WTC11 (cell line): ENCODE results near the gene CNGA4. TPM values are rescaled to one million over a fixed set of nuclear protein-coding genes. Genes with fewer than 3 reads are reported as not detected.
"Not testable (repeated sequence)": the region's sequence is repeated elsewhere in the genome, so short reads cannot be mapped to it uniquely, and the experiment has no call there.

Source experiments
- ATAC-seq: fragments of 200-7000 bp; cut with Tn5 transposase; 2 replicates; pipeline ENCODE4 v1.10.0; 2021; ENCODE audit warnings: mild to moderate bottlenecking, moderate library complexity
- CTCF ChIA-PET: fragments of 300-600 bp; sonication (Branson Sonifier 250); formaldehyde crosslinking; loops from one replicate; lab custom pipeline; 2021; ENCODE audit warnings: antibody characterized with exemption; lab: Charles Lee
- POLR2A ChIA-PET: fragments of 350-600 bp; sonication (Branson Sonifier 250); formaldehyde crosslinking; loops from one replicate; lab custom pipeline; 2021; ENCODE audit warnings: antibody characterized with exemption; lab: Charles Lee
- DNase-seq: peaks from one replicate; pipeline ENCODE4 v3.0.0; 2021; ENCODE audit warnings: low spot score
- H3K27ac Mint-ChIP-seq: 2 replicates; pipeline ENCODE4 v1.8.0; 2021; ENCODE audit warnings: mixed read lengths
- H3K27me3 Mint-ChIP-seq: 2 replicates; pipeline ENCODE4 v1.8.0; 2021; ENCODE audit warnings: low read depth, mild to moderate bottlenecking, moderate library complexity, mixed read lengths
- H3K36me3 Mint-ChIP-seq: 2 replicates; pipeline ENCODE4 v1.8.0; 2021; ENCODE audit warnings: mixed read lengths
- H3K4me1 Mint-ChIP-seq: 2 replicates; pipeline ENCODE4 v1.8.0; 2022; ENCODE audit warnings: mixed read lengths
- H3K4me3 Mint-ChIP-seq: 2 replicates; pipeline ENCODE4 v1.8.0; 2021; ENCODE audit warnings: mild to moderate bottlenecking, moderate library complexity, mixed read lengths
- H3K9me3 Mint-ChIP-seq: 2 replicates; pipeline ENCODE4 v1.8.0; 2021; ENCODE audit warnings: mixed read lengths
- ATF1 ChIP-seq: sonication (generic); formaldehyde crosslinking; IDR thresholded peaks from 2 replicates; pipeline ENCODE4 v1.8.1; 2023; ENCODE audit warnings: mild to moderate bottlenecking, moderate library complexity, missing genetic modification reagents
- CDX4 ChIP-seq: fragments of 250-450 bp; sonication (Bioruptor Pico); IDR thresholded peaks from 2 replicates; pipeline ENCODE4 v1.9.0; 2021; ENCODE audit warnings: moderate library complexity, mild to moderate bottlenecking, inconsistent platforms, borderline replicate concordance
- ETV6 ChIP-seq: sonication (generic); formaldehyde crosslinking; IDR thresholded peaks from 2 replicates; pipeline ENCODE4 v1.8.1; 2022; ENCODE audit warnings: mild to moderate bottlenecking, missing genetic modification reagents
- FOXJ3 ChIP-seq: sonication (generic); formaldehyde crosslinking; IDR thresholded peaks from 2 replicates; pipeline ENCODE4 v1.9.0; 2021; ENCODE audit warnings: missing genetic modification reagents, mild to moderate bottlenecking, borderline replicate concordance
- FOXK1 ChIP-seq: sonication (generic); formaldehyde crosslinking; IDR thresholded peaks from 2 replicates; pipeline ENCODE4 v1.8.0; 2022; ENCODE audit warnings: mild to moderate bottlenecking, moderate library complexity, missing genetic modification reagents
- FOXP1 ChIP-seq: sonication (generic); formaldehyde crosslinking; IDR thresholded peaks from 2 replicates; pipeline ENCODE4 v1.8.0; 2022; ENCODE audit warnings: missing genetic modification reagents, mild to moderate bottlenecking, moderate library complexity, borderline replicate concordance
- FOXP4 ChIP-seq: sonication (generic); formaldehyde crosslinking; IDR thresholded peaks from 2 replicates; pipeline ENCODE4 v1.8.0; 2022; ENCODE audit warnings: mild to moderate bottlenecking, missing genetic modification reagents
- MLX ChIP-seq: sonication (generic); formaldehyde crosslinking; IDR thresholded peaks from 2 replicates; pipeline ENCODE4 v1.8.1; 2023; ENCODE audit warnings: mild to moderate bottlenecking, missing genetic modification reagents, moderate library complexity
- NFATC4 ChIP-seq: fragments of 250-450 bp; sonication (Bioruptor Pico); IDR thresholded peaks from 2 replicates; pipeline ENCODE4 v1.9.0; 2021; ENCODE audit warnings: mild to moderate bottlenecking
- NR3C1 ChIP-seq: sonication (generic); formaldehyde crosslinking; conservative IDR thresholded peaks from 2 replicates; pipeline ENCODE4 v1.8.1; 2023; ENCODE audit warnings: low read depth, mild to moderate bottlenecking, missing genetic modification reagents
- PRRX2 ChIP-seq: fragments of 250-450 bp; sonication (Bioruptor Pico); IDR thresholded peaks from 2 replicates; pipeline ENCODE4 v1.8.0; 2021; ENCODE audit warnings: mild to moderate bottlenecking
- SMAD4 ChIP-seq: sonication (generic); formaldehyde crosslinking; IDR thresholded peaks from 2 replicates; pipeline ENCODE4 v1.8.0; 2022; ENCODE audit warnings: mild to moderate bottlenecking, missing genetic modification reagents
- STAT6 ChIP-seq: sonication (generic); formaldehyde crosslinking; conservative IDR thresholded peaks from 2 replicates; pipeline ENCODE4 v1.8.1; 2023; ENCODE audit warnings: mild to moderate bottlenecking, low read depth, missing genetic modification reagents, moderate library complexity
- TEAD4 ChIP-seq: sonication (generic); formaldehyde crosslinking; IDR thresholded peaks from 2 replicates; pipeline ENCODE4 v1.8.0; 2022; ENCODE audit warnings: mild to moderate bottlenecking, missing genetic modification reagents
- ZBTB21 ChIP-seq: sonication (generic); formaldehyde crosslinking; IDR thresholded peaks from 2 replicates; pipeline ENCODE4 v1.8.1; 2023; ENCODE audit warnings: mild to moderate bottlenecking, missing genetic modification reagents, borderline replicate concordance
- ZMAT4 ChIP-seq: fragments of 250-450 bp; sonication (Bioruptor Pico); IDR thresholded peaks from 2 replicates; pipeline ENCODE4 v1.9.0; 2021; ENCODE audit warnings: mild to moderate bottlenecking
- ZNF121 ChIP-seq: sonication (generic); formaldehyde crosslinking; IDR thresholded peaks from 2 replicates; pipeline ENCODE4 v1.8.0; 2023; ENCODE audit warnings: missing genetic modification reagents
- ZNF396 ChIP-seq: fragments of 250-450 bp; sonication (Bioruptor Pico); IDR thresholded peaks from 2 replicates; pipeline ENCODE4 v1.8.0; 2021; ENCODE audit warnings: mild to moderate bottlenecking, moderate library complexity, borderline replicate concordance
- ZNF512 ChIP-seq: sonication (generic); formaldehyde crosslinking; IDR thresholded peaks from 2 replicates; pipeline ENCODE4 v1.8.1; 2022; ENCODE audit warnings: missing genetic modification reagents, borderline replicate concordance
- ZSCAN18 ChIP-seq: fragments of 250-450 bp; sonication (Bioruptor Pico); IDR thresholded peaks from 2 replicates; pipeline ENCODE4 v2.1.2; 2022; ENCODE audit warnings: mild to moderate bottlenecking, moderate library complexity
- total RNA-seq: library from RNA; stranded (reverse); gene quantifications from 3 replicates; pipeline ENCODE4 v1.2.3, GENCODE V29; 2021

CNGA4 gene
- total RNA-seq, 1 experiment from 2014 or later, result 0.35 TPM

GRCh38 chr11:6273188-6273587 lies 34.3 kb downstream of the CNGA4 start (continued):
- TF ChIP-seq FOXP1 (CRISPR knock-in tag) (no peak), STAT6 (CRISPR knock-in tag) (no peak), TEAD4 (no peak), PRRX2 (CRISPR knock-in tag) (no peak), NR3C1 (no peak), NFATC4 (no peak), ZSCAN18 (CRISPR knock-in tag) (no peak), FOXJ3 (no peak), ETV6 (CRISPR knock-in tag) (no peak)

GRCh38 chr11:6280809-6281208 lies 41.9 kb downstream of the CNGA4 start:
- ATAC-seq, H3K27ac Mint-ChIP-seq, DNase-seq, H3K9me3 Mint-ChIP-seq, H3K4me3 Mint-ChIP-seq, POLR2A ChIA-PET, H3K36me3 Mint-ChIP-seq: not testable (repeated sequence)
- Mint-ChIP-seq H3K4me1 (peaks cover 14% of the 10 kb centered on the region), H3K27me3 (peaks cover 95% of the 10 kb centered on the region)
- CTCF ChIA-PET, result interaction anchor here (1.0 to 4.3 kb wide), 8 partner anchors 10 to 257 kb away, joined by 3 to 39 read pairs (median 22); no protein-coding TSS in a partner anchor

GRCh38 chr11:6283453-6284023 lies 44.6 kb downstream of the CNGA4 start:
- CTCF ChIA-PET, result interaction anchor here (0.6 to 7.4 kb wide), 8 partner anchors 10 to 184 kb away, joined by 3 to 57 read pairs (median 14); partner anchors contain the start of gene CCKBR
- no peak for DNase-seq
- Mint-ChIP-seq H3K27me3 (peaks cover 98% of the 10 kb centered on the region), H3K4me1 (peaks cover 22% of the 10 kb centered on the region), H3K36me3 (no peaks in the 10 kb centered on the region), H3K9me3 (no peaks in the 10 kb centered on the region), H3K27ac (no peak overlapping the region), H3K4me3 (no peak overlapping the region)
- no peak for ATAC-seq
- POLR2A ChIA-PET, result interaction anchor here (1.6 kb wide), 1 partner anchor 40 kb away, joined by 5 read pairs; no protein-coding TSS in a partner anchor
- TF ChIP-seq ETV6 (CRISPR knock-in tag) (no peak), ZNF396 (CRISPR knock-in tag) (no peak), ZMAT4 (CRISPR knock-in tag) (no peak), ZNF121 (CRISPR knock-in tag) (no peak), CDX4 (CRISPR knock-in tag) (no peak), ZBTB21 (CRISPR knock-in tag) (no peak), STAT6 (CRISPR knock-in tag) (no peak), FOXP4 (CRISPR knock-in tag) (no peak), ATF1 (no peak), ZNF512 (CRISPR knock-in tag) (no peak), SMAD4 (no peak), FOXK1 (no peak), MLX (no peak), FOXP1 (CRISPR knock-in tag) (no peak)
